ENCODE measurements around the gene TENM3. TPM values are rescaled to one million over a fixed set of nuclear protein-coding genes. Genes with fewer than 3 reads are reported as not detected.

TENM3 gene
- total RNA-seq, 4 donors from 2014 or later = 0.64 to 5.5 (median 2.1) TPM

DNA sequence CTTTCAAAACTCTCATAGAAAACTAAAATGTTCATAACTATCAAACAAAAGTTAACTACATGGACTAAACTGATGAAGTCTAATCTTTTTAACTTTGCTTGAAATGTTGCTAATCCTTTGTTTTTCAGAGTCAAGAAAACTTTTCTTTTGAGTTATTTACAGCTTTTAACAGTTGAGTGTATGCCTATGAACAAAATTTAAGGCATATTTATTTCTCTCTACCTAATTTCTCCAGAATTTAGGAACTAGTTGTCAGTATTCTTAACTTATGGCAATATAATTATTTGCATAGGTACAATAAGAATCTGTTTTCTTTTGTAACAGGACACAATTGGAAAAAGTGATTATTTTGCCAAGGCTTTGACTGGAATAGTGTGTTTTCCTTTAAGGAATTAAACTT is 23.8 kb downstream of the TENM3 start:
- H3K4me3 ChIP-seq = no peak overlapping the region
- no peak for TF ChIP-seq POLR2A (IDR thresholded peaks at IDR 0.05)
- no peak for TF ChIP-seq CTCF (IDR thresholded peaks at IDR 0.05)

DNA sequence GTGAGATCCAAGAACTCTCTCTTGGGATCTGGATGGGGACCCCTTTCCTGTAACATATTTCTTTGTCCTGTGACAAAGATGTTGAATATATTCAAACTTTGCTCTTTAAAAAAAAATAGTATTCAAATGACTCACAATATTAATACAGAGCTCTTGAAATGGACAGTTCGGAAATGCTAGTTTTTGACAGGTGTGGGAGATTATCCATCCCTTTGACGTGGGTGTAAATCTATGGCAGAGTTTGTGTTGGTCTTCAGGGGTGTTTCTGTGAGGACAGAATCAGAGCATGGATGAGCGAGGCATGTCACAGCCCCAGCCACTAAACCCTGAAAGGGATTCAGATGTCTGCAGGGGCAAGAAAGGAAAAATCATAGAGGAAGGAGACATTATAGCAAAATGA is 25.8 kb downstream of the TENM3 start:
- Histone ChIP-seq H3K36me3 (no peaks in the 10 kb centered on the region), H3K4me3 (no peak overlapping the region), H3K4me1 (no peaks in the 10 kb centered on the region), H3K9me3 (no peaks in the 10 kb centered on the region), H3K27me3 (no peaks in the 10 kb centered on the region), H3K27ac (no peak overlapping the region)
- DNase-seq = no peak
- intact Hi-C loops (cut with DNase I) = no loop called here
- 71 to 79% methylated on average over 3 of the region's 3 CpGs for WGBS, 2 donors
- TF ChIP-seq POLR2A (IDR thresholded peaks at IDR 0.05) = no peak
- TF ChIP-seq CTCF (IDR thresholded peaks at IDR 0.05) = no peak

More for the DNA sequence above, 23.8 kb downstream of the TENM3 start:
- Histone ChIP-seq H3K27ac (no peak overlapping the region), H3K4me1 (no peaks in the 10 kb centered on the region), H3K36me3 (no peaks in the 10 kb centered on the region), H3K27me3 (no peaks in the 10 kb centered on the region), H3K9me3 (no peaks in the 10 kb centered on the region)
- no peak for DNase-seq
- intact Hi-C loops (cut with DNase I) = no loop called here

- Histone ChIP-seq H3K27me3 (no peaks in the 10 kb centered on the region), H3K9me3 (no peaks in the 10 kb centered on the region), H3K4me3 (no peak overlapping the region), H3K4me1 (no peaks in the 10 kb centered on the region), H3K27ac (no peak overlapping the region), H3K36me3 (no peaks in the 10 kb centered on the region)
- intact Hi-C loops (cut with DNase I) = no loop called here
- DNase-seq = no peak
- TF ChIP-seq POLR2A (IDR thresholded peaks at IDR 0.05) = no peak
- no peak for TF ChIP-seq CTCF (IDR thresholded peaks at IDR 0.05)
- 89 to 94% methylated on average over 10 of the region's 10 CpGs for WGBS, 2 donors
These were observed 28.5 kb downstream of the TENM3 start for GRCh38 chr4:182271731-182272130.

DNA sequence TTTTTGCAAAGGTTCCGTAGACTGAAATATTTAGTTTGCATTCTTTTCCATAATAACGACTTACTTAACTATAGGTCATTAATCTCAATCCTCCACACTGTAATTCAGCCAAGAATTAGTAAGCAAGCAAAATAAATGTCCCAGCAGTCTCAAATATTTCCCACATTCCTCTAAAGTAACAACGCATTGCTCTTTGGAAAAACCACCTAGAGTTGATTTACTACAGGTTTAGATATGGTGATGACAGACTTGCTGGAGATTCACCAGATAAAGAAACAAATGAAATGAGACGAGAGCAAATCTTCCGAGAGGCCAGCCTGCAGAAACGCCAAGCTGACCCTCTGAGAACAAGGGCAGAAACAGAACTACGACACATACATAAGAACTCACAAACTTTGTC is 28.9 kb downstream of the TENM3 start:
- no peaks in the 10 kb centered on the region for H3K9me3 ChIP-seq
- no peak for DNase-seq
- no peaks in the 10 kb centered on the region for H3K36me3 ChIP-seq
- intact Hi-C loops (cut with DNase I) = no loop called here
- no peaks in the 10 kb centered on the region for H3K4me1 ChIP-seq
- WGBS, 2 donors = 69 to 82% methylated on average over 7 of the region's 7 CpGs
- H3K27me3 ChIP-seq = no peaks in the 10 kb centered on the region
- TF ChIP-seq POLR2A (IDR thresholded peaks at IDR 0.05) (no peak), CTCF (IDR thresholded peaks at IDR 0.05) (no peak)
- H3K4me3 ChIP-seq = no peak overlapping the region
- H3K27ac ChIP-seq = no peak overlapping the region

DNA sequence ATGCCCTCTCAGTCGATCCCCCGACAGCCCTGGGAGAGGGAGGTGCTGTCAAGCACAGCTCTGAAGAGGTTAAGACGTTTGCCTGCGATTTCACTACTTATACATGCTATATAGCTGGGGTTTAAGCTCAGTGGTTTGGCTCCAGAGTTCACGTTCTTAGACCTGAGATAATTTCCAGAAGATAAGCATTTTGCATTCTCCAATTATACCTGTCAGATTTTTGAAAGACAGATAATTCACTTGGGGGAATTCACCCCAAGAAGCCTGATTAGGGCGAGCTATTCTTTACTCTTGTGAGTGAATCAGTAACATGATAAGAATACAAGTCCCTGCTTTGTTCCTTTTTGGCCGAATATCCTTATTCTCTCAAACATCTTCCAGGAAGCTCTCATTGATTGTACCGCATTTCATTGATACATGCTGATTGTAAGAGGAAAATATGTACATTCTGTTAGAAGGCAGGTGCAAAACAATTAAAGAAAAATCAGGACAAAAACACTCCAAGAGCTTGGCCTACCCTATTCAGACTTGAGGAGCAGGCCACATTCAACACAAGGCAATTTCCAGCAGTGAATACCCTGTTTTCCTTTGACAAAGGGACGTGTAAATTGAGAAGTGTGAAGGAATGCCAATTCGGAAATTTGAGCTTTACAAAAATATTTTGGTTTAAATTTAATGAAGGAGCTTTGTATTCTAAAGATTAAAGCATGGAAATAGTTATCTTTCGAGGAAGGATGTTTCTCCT is 30.2 kb downstream of the TENM3 start:
- intact Hi-C loops (cut with DNase I) = no loop called here
- DNase-seq = no peak
- H3K36me3 ChIP-seq = no peaks in the 10 kb centered on the region
- H3K4me1 ChIP-seq = no peaks in the 10 kb centered on the region
- H3K9me3 ChIP-seq = no peaks in the 10 kb centered on the region
- no peak overlapping the region for H3K4me3 ChIP-seq
- no peaks in the 10 kb centered on the region for H3K27me3 ChIP-seq
- no peak overlapping the region for H3K27ac ChIP-seq
- TF ChIP-seq CTCF (IDR thresholded peaks at IDR 0.05) = no peak
- no peak for TF ChIP-seq POLR2A (IDR thresholded peaks at IDR 0.05)
- WGBS, 2 donors = 77 to 89% methylated on average over 11 of the region's 11 CpGs

Measured in esophagus squamous epithelium (tissue), 5 donors.